ENCODE measurements around the gene TANC2.

TANC2 gene

DNA sequence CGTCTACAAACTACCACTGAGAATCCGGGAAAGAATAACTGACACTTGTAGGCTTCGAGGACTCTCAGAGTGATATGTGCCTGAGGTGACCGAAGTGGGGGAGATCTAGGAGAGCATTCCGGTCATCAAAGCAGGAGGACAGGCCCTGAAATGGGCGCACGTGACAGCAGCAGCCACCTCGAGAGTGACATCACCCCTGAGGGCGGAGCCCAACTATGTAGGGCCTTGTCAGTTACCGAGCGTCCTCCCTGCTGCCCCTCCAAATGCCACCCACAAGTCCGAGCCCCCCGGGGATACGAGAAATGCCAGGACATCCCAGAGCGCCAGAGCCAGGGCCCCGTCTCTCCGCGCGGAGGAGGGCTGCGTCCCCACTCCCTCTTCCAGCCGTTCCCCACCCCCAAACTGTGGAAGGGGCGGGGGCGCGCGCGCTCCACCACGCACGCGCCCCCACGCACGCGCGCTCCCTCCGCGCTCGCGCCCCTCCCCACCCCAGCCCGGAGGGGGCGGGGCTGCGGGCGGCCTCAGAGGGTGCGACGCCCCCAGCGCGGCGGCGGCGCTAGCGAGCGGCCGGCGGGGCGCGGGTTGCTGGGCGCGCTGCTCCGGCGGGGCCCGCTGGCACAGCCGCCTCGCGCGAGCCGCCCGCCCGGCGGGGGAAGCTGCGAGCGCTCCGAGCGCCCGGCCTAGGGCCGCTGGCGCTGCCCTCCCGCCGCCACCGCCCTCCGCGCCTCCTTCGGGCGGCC, at the start of gene TANC2:
TSS of gene TANC2 (plus strand) at position 550 of the 740 bp plus-strand sequence. CDS start 43,325 bp downstream, outside the sequence.
- DNase-seq: peak; percentile 82

DNA sequence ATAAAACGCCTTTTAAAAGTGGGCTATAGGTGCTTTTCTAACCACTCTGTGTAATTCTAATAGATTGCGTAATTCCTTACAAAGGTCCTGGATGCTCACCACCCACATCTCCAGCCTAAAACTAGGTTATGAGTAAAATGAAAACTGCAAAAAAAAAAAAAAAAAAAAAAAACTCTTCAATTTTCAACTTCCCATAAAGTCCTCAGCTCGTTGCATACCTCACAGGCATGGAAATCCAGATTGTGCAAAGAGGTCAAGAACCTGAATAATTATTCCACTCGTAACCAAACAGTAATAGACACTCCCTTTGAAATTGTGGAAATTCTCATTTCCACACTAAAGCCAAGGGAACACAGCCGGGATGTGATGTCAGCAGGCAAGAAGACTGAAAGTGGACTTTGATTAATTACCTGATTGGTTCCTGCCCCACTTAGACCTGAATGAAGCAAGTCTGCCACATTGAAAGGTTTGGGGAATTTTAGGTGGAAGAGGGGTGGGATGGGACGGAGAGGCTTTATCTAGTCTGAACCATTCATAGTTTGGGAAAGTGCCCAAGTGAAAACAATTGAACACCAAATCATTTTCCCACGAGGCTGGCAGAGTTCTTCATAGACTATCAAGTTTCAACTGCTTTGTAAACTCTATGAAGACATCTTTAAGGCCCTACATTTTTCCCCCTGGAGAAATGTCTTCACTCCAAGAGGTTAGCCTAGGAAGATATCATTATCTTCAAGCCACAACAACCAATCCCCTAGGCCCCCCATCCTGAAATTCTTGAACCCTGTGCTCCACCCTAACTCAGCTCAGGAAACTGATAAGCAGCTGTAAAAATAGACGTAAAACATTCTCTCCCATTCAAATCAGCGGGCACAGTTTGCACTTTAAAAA, 49.1 kb upstream of the TANC2 start:
- no peak for DNase-seq

DNA sequence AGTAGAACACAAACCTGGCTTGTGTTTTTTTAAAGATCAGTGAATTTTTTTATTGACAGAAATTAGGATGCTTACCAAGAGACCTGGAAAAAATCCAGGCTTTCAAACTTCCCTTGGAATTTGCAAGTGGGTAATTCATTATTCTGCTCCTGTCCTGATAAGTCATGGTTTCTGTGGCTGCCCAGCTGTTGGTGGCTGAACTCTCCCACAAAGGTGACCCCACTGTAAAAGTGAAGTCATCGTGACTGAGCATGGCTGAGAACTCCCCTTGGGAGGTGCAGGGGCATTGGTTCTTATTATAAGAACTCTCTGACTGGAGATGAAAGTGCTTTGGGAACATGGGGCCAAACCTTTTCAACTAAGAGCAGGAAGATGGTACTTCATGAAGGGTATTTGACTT, 46.6 kb upstream of the TANC2 start:
- DNase-seq: no peak

DNA sequence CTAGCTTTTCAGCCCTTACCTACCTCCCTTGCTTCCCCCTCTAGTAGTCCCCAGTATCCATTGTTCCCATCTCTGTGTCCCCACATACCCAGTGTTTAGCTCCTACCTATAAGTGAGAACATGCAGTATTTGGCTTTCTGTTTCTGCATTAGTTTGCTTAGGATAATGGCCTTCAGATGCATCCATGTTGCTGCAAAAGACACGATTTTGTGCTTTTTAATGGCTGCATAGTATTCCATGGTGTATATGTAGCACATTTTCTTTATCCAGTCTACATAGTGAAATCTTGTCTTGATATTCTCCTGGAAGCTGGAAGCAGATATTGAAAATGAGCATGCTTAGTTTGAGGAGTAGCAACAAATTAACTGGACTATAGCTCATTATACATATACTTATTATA, 45.7 kb upstream of the TANC2 start:
- DNase-seq: no peak

- DNase-seq: no peak
Measured at GRCh38 chr17:62921817-62922216, 44.2 kb upstream of the TANC2 start.

GRCh38 chr17:62923258-62924150, 42.5 kb upstream of the TANC2 start:
- DNase-seq: no peak

DNA sequence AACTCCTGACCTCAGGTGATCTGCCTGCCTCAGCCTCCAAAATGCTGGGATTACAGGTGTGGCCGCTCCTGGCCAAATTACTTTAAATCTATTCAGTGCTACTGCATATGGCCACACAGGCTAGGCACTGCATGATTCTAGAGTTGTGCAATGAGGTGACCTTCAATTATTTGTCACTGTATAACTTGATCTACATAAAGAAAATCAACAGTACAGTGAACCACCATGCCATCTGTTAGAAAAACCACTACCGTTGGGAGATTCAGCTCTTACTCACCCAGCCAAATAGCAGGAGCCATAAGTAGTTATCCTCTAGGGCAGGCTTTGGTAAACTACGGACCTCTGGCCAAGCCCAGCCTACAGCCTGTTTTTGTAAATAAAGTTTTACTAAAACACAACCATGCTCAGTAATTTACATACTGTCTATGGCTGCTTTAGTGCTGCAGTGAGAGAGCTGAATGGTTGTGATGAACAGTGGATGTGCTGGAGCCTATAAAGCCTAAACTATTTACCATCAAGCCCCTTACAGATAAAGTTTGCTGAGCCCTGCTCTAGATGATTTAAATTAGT, 40.7 kb upstream of the TANC2 start:
- DNase-seq: no peak

GRCh38 chr17:62927083-62927482, 39.0 kb upstream of the TANC2 start:
- DNase-seq: no peak

GRCh38 chr17:62929320-62929719, 36.7 kb upstream of the TANC2 start:
- DNase-seq: no peak

- DNase-seq: no peak
Measured at GRCh38 chr17:62931101-62931500, 34.9 kb upstream of the TANC2 start.

GRCh38 chr17:62933501-62934385, 32.3 kb upstream of the TANC2 start:
- no peak for DNase-seq

DNA sequence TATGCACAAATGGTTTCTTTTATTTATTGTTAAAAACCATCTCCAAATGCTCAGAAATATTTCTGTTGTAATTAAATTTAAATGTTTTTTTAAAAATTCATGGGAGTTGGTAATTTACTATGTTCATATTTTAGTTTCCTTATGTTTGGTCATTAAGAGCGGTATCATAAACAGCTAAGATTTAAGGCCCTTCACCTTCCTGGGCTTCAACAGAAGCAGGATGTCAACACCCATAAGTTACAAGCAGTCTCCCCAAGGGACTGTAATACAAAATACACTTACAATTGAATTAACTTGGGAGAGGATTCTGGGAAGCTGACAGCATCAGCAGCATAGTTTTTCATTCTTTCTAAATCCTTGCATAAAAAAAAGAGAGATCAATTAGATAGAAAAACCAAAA, 30.9 kb upstream of the TANC2 start:
- no peak for DNase-seq

DNA sequence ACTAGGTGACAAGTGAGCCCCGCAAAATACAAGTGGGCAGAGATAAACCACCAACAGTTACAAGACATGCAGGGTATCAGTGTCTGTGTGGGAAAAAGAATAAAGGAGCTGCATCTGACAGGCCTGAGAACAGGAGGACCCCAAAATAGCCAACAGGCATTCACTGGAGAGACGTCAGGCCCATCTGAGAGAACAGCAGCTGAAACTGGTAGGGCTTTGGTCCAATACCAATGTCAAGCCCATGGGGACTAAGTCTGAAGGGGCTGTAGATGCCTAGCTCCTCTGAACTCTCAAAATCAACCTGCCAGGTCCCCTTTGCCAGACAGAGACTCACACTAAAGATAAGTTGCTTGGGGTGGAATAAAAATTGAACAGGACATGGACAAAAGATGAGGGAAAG, 30.5 kb upstream of the TANC2 start:
- no peak for DNase-seq

GRCh38 chr17:62937606-62938005, 28.4 kb upstream of the TANC2 start:
- no peak for DNase-seq

DNA sequence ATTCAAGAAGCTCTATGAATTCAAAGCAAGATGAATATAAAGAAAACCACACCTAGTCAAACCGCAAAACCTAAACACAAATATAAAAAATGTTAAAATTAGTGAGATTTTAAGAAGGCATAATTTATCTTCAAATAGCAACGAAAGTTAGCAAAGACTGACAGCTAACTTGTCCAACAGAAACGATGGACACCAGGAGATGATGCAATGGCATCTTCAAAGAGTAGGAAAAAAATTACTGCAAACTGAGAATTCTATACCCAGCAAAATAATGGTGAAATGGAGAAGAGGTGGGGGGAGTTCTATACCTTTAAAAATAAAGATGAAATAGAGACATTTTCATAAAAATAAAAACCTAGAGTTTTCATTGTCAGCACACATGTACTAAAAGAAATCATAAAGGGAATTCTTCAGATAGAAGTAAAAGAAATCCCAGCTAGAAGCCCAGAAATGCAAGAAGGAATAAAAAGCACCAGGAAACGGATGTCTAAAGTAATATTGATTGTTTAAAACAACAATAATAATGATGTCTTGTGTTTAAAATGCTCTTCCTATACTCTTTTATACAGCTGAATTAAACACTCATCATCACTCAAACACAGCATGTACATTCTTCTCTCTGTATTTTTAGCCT, 24.6 kb upstream of the TANC2 start:
- DNase-seq: no peak

DNA sequence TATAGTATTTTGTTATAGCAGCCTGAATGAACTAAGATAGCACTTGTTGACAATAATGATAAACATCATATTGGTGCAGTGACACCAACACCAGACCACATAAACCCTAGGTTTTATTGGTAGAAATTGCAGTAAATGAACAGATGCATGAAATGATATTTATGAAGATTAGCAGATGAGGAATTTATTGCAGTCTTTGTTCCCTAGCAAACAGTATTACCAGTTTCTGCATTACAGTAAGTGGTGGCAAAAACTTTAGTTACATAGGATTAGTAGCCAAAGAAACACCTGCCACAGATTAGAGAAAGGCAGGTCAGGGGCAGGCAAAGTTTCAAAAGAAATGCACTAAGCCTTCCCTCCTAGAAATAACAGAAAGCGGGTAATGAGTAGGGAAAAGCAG, 17.7 kb upstream of the TANC2 start:
- DNase-seq: no peak

- DNase-seq: no peak
Measured at GRCh38 chr17:62949036-62949435, 17.0 kb upstream of the TANC2 start.

DNA sequence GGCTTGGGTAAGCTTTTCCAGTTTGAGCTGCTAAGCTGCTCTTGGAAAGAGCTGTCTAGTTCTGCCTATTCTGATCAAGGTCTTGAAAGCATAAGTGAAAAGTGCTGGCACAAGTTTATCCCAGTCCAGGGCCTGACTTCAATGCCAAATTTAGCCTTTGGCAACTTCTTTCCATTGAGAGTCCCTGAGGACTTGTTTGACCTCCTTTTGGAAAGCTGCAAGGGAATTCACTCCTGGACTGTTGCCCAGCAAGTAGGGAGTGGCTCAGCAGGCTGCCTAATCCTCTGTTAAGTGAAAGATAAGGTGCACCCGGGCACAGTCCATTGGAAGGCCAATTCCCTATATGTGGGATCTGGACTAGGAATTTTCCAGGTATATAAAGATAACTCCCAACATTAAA, 16.0 kb upstream of the TANC2 start:
- DNase-seq: no peak

DNA sequence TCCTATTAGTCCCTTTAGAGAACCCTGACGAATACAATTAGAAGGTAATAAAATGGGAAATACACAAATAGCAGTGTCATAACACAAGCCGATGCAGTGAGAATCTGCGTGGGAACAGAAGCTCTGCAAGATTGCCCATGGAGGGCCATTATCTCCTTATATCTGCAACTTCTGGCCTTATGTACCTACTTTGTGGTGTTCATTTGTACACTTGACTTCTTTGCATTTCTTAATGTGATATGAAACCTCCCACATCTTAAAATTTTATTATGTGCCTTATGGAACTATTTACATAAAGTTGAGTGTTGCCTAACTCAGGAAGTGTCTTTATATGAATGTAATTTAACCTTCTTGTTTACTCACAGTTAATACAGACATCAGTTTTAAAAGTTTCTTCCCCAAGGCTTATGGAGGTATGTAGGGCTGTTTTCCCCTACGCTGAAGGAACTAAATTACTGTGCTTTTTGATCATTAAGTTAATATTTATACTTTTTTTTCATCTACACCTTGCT, 10.1 kb upstream of the TANC2 start:
- no peak for DNase-seq

DNA sequence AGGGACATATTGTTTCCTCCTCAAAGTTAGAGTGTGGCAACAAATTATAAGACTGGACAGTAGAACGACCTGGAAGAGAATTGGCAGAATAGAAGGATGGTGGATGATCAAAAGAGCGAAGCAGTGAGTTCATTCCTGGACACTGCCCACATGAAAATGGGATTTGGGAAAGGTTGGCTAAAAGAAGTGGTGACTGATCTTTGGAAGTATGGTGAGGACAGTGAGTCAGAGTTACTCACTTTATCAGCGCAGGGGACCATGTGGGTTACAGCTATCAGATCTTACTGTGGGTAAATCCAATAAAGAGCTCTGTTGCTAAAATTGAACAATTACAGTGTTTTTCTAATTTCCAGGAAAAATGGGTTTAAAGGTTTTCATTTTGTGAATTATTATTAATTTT, 2.7 kb upstream of the TANC2 start:
- DNase-seq: no peak

DNA sequence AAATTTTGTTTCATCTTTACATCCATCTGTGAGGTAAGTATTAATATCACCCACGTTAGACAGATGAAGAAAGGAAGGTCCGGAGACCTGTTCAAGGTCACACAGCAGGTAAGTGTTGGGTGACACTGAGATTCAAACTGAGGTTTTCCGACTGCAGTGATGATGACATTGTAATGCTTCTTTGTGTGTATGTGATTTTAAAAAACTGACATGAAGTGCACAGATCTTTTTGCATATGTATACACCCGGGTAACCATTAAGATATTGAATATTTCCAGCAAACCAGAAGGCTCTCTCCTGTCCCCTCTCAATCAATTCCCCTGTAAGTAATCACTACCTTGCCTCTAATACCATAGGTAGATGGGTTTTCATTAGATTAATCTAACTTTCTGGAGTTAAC, 1.5 kb upstream of the TANC2 start:
- no peak for DNase-seq
